ENCODE results near the gene BMPR1A. TPM values are rescaled to one million over a fixed set of nuclear protein-coding genes. Genes with fewer than 3 reads are reported as not detected.

BMPR1A gene
- total RNA-seq, 3 donors from 2014 or later, result 49.8 to 87.2 (median 57.4) TPM

GRCh38 chr10:86819567-86819966 lies 63.1 kb downstream of the BMPR1A start:
- no peak for TF ChIP-seq POLR2A (IDR thresholded peaks at IDR 0.05)
- no peak for TF ChIP-seq POLR2AphosphoS5 (IDR thresholded peaks at IDR 0.05)
- no peak for TF ChIP-seq CTCF (IDR thresholded peaks at IDR 0.05)
- no peak for DNase-seq (ENCODE audit: low spot score in 2 of 2)
- Histone ChIP-seq H3K36me3 (no peaks in the 10 kb centered on the region), H3K4me3 (no peak overlapping the region), H3K9me3 (no peaks in the 10 kb centered on the region), H3K27ac (no peak overlapping the region), H3K4me1 (no peaks in the 10 kb centered on the region), H3K27me3 (no peaks in the 10 kb centered on the region)
- intact Hi-C loops (cut with DNase I; ENCODE audit: low total_unique reads), result no loop called here

DNA sequence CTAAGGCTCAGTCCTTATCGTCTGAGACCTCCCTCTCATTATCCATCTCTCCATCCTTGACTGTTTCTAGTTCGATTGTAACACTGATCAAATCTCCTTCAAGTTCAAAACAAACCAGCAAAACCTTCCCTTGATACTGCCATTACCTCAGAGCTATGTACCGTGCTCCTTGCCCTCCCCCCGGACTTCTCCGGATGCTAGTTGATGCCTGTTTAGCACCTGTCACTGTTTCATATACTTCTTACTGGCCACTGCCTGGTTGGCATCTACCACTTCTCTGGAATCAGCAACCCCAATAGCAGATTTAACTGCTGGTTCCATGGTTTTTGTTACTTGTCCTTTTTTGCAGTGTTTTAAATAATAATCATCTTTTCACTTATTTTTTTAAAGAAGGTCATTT lies 64.1 kb downstream of the BMPR1A start:
- TF ChIP-seq CTCF (IDR thresholded peaks at IDR 0.05) (no peak), POLR2A (IDR thresholded peaks at IDR 0.05) (no peak)
- Histone ChIP-seq H3K4me3 (no peak overlapping the region), H3K27me3 (no peaks in the 10 kb centered on the region), H3K4me1 (no peaks in the 10 kb centered on the region), H3K27ac (no peak overlapping the region), H3K36me3 (no peaks in the 10 kb centered on the region), H3K9me3 (no peaks in the 10 kb centered on the region)
- DNase-seq (ENCODE audit: low spot score in 2 of 2), result no peak
- intact Hi-C loops (cut with DNase I; ENCODE audit: low total_unique reads), result no loop called here

DNA sequence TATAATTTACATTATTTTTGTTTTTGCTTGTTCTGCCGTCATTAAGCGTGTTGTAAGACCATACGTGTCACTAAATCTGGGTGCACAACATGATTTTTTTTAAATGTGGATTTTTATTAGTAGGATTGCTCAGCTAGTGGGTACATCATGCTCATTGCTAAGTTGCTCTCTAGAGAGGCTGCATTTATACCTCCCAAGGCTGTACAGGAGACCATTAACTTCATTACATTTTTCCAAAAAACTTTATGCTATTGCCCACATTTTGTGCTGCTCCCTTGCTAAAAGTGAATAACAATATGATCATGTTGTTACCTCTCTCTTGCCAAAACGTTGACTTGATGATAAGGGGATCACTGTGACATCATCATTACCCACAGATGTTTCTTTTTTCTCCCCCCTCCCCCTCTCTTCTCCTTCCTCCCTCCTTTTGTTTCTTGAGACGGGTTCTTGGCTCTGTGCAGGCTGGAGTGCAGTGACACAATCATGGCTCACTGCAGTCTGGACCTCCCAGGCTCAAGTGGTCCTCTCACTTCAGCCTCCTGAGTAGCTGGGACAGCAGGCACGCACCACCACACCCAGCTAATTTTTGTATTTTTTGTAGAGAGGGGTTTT lies 65.1 kb downstream of the BMPR1A start:
- Histone ChIP-seq H3K4me1 (no peaks in the 10 kb centered on the region), H3K4me3 (no peak overlapping the region), H3K36me3 (no peaks in the 10 kb centered on the region), H3K9me3 (no peaks in the 10 kb centered on the region), H3K27ac (no peak overlapping the region), H3K27me3 (no peaks in the 10 kb centered on the region)
- intact Hi-C loops (cut with DNase I; ENCODE audit: low total_unique reads), result no loop called here
- no peak for DNase-seq (ENCODE audit: low spot score in 2 of 2)
- TF ChIP-seq CTCF (IDR thresholded peaks at IDR 0.05) (no peak), POLR2AphosphoS5 (IDR thresholded peaks at IDR 0.05) (no peak), POLR2A (IDR thresholded peaks at IDR 0.05) (no peak)

- Histone ChIP-seq H3K36me3 (no peaks in the 10 kb centered on the region), H3K4me1 (no peaks in the 10 kb centered on the region), H3K27me3 (no peaks in the 10 kb centered on the region), H3K27ac (no peak overlapping the region), H3K9me3 (no peaks in the 10 kb centered on the region), H3K4me3 (no peak overlapping the region)
- intact Hi-C loops (cut with DNase I; ENCODE audit: low total_unique reads), result no loop called here
- DNase-seq (ENCODE audit: low spot score in 2 of 2), result no peak
- TF ChIP-seq CTCF (IDR thresholded peaks at IDR 0.05), result no peak
- no peak for TF ChIP-seq POLR2AphosphoS5 (IDR thresholded peaks at IDR 0.05)
- no peak for TF ChIP-seq POLR2A (IDR thresholded peaks at IDR 0.05)
These were observed 67.1 kb downstream of the BMPR1A start for GRCh38 chr10:86823565-86823964.

GRCh38 chr10:86824151-86824550 lies 67.7 kb downstream of the BMPR1A start:
- DNase-seq (ENCODE audit: low spot score in 2 of 2), result no peak
- no peak overlapping the region for H3K4me3 ChIP-seq
- H3K27me3 ChIP-seq, result no peaks in the 10 kb centered on the region
- H3K4me1 ChIP-seq, result peaks cover 0 to 3% of the 10 kb centered on the region in 2 donors
- TF ChIP-seq CTCF (IDR thresholded peaks at IDR 0.05), result no peak
- no peak for TF ChIP-seq POLR2A (IDR thresholded peaks at IDR 0.05)
- no peak for TF ChIP-seq POLR2AphosphoS5 (IDR thresholded peaks at IDR 0.05)
- intact Hi-C loops (cut with DNase I; ENCODE audit: low total_unique reads), result no loop called here
- H3K9me3 ChIP-seq, result no peaks in the 10 kb centered on the region
- no peaks in the 10 kb centered on the region for H3K36me3 ChIP-seq
- H3K27ac ChIP-seq, result no peak overlapping the region
